ENCODE data around the gene FCHO1.

The FCHO1 gene

DNA sequence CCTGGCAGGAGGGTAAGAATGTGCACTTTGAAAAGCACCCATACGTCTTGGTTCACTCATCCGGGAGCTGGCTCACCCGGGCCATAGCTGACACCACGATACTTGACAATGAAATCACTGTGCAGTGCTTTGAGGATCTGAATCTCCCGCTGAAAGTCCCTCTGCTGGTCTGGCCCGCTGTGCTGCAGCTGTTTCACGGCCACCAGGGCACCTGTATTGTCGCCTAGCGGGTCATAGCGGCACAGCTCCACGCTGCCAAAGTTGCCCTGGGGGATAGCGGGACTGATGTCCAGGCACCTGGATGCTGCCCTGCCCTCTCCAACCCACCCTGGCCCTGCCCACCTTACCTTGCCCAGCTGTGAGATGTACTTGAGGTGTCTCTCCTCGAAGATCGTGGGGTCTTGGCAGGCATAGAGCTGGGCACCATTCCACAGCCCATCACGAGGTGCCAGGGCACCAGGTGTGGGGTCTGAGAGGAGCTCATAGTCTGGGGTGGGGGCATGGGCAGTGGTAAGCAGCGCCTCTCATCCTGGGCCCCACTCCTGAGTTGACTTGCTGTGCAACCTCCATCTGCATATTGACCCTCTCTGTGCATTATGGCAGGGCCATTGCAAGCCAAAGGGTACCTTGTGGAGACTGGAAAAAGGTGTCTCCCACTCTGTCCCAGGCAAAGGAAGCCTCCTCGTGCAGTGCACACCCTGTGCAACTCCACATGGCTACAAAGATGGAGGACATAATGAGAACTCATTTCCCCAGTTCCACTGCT lies 81.3 kb downstream of the FCHO1 start:
- DNase-seq, result no peak

DNA sequence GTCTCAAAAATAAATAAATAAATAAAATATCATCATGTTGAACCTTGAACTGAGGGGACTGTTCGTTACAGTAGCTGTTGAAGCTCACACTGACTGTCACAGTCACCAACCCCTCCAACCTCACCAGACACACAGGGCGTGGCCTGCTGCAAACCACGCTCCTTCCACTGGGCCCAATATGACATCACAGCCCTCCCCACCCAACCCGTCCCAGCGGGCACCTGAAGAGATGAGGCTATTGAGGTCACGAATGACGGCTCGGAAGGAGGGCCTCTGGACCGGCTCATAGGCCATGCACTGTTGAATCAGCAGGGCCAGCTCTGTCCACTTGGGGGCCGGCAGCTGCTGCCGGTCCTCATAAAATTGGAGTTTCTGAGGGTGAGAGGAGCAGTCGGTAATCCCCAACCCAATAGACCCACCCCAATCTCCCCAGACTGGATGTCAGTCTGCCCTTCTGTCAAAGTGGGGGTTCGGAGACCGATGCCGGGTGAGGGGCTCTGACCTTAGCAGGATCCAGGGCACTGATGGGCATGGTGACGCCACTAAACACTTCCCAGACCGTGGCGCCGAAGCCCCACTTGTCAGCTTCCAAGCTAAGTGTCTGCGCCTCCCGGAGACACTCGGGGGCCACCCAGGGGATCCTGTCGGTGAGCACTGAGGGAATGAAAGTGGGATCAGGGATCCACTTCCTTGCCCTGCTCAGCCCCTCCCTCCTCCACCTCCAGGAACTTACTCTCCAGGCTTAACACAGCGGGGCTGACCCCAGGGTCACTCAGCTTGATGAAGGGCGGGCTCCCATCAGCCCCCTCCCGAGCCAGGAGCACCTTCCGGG lies 83.3 kb downstream of the FCHO1 start:
- DNase-seq, result no peak

DNA sequence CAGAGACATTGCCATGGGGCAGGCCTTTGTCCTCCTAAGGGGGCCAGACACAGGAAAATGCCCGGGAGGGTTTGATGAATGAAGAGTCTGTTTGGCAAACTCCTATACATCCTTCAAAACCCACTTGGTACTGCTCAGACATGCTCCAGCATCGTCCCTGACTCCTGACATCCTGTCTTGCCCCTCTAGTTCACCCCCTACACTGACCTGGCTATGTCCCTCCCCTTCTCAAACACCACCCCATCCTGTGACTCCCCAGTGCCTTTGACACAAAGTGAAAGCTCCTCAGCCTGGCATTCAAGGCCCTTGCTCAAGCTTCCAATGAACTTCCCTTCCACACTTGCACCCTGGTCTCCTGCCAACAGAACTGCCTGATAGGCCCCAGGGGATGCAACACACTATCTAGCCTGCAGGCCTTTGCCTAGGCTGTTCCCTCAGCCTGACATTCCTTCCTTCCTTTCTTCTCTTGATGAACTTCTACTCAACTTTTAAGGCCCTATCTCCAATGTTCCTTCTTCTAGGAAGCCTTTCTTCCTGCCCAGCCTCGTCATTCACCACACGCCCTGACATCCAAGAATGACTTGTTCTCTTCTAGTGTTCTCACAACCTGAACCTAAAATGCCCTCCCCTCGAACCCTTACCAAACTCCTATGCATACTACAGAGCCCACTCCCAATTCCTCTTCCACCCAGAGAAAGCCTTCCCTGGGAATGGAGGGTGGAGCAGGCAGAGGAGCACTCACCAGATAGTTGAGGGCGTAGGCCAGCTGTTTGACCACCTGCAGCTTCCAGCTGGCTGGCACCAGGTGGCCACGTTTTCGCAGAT lies 84.1 kb downstream of the FCHO1 start:
- no peak for DNase-seq

DNA sequence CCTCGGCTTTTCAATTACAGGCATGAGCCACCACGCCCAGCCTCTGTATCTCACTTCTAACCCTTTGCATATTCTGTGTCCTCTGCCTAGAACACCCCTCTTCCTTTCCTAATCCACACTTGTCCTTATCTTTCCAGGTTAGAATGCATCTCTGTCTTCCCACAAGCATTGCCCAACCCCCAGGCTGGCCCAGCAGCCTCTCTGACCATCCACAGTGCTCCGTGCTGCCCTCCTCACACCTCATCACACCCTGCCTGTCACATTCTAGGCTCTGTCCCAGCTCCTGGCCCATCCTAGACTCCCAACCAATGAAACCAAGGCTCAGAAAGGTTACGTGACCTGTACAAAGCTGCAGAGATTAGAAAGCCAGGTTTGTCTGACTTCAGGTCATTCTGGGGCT lies 85.3 kb downstream of the FCHO1 start:
- no peak for DNase-seq

DNA sequence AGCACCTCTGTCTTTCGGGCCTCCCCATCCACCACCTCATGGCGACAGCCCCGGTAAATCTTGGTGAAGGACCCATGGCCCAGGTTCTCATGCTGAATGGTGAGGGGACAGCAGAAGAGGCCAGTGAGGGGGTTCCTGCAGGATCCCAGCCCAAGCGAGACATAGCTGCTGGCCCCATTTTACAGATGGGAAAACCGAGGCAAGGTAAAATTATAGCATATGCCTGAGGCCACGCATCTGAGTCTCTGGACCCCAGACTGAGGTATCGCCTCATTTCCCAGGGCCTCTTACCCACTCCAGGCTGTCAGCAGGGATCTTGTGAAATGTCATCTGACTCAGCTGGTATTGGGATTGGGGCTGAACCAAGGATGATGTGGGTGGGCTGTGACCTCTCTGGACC lies 86.7 kb downstream of the FCHO1 start:
- no peak for DNase-seq

All from activated effector memory CD4-positive, alpha-beta T cell treated with anti-CD3 and anti-CD28 coated beads, Interleukin-2, amount 50 U/mL, for 16 hours (primary cell).